K562 (cell line): ENCODE data around the gene DNAAF8. TPM values are rescaled to one million over a fixed set of nuclear protein-coding genes. Genes with fewer than 3 reads are reported as not detected.

Source experiments
- BACH1 ChIP-seq: fragments of 200-800 bp; sonication (Bioruptor generic); IDR thresholded peaks from 2 replicates; pipeline ENCODE4 v1.6.1; 2016; ENCODE audit warnings: missing genetic modification characterization, missing compliant biosample characterization
- CLOCK ChIP-seq: fragments of 250-450 bp; sonication (Bioruptor Pico); IDR thresholded peaks from 2 replicates; pipeline ENCODE4 v1.4.0; 2020; ENCODE audit warnings: mild to moderate bottlenecking, moderate library complexity, borderline replicate concordance
- FOSL1 ChIP-seq: fragments of 200-800 bp; sonication (Bioruptor generic); conservative IDR thresholded peaks from 2 replicates; pipeline ENCODE4 v1.6.1; 2016; ENCODE audit warnings: missing genetic modification characterization, missing compliant biosample characterization
- HDAC1 ChIP-seq, 2 experiments: fragments of 450-650 bp; IDR thresholded peaks; 2 replicates each; pipeline ENCODE4 v1.6.1; 2016 to 2017; ENCODE audit warnings: inconsistent platforms in 1 of 2, mild to moderate bottlenecking in 1 of 2, moderate library complexity in 1 of 2
- NCOA1 ChIP-seq: fragments of 450-650 bp; IDR thresholded peaks from 2 replicates; pipeline ENCODE4 v1.6.1; 2016; ENCODE audit warnings: low read depth
- PHTF2 ChIP-seq: fragments of 250-450 bp; sonication (Bioruptor Pico); IDR thresholded peaks from 2 replicates; pipeline ENCODE4 v1.5.0; 2021; ENCODE audit warnings: mild to moderate bottlenecking
- SMARCA4 ChIP-seq: fragments of 450-650 bp; IDR thresholded peaks from 2 replicates; pipeline ENCODE4 v1.6.1; 2016
- SPI1 ChIP-seq: IDR thresholded peaks from 2 replicates; pipeline ENCODE4 v1.6.1; 2011; ENCODE audit warnings: low read depth, low read length, control low read depth, borderline replicate concordance
- SRF ChIP-seq, 2 experiments: fragments of 250-450, 450-650 bp in 1 of 2; sonication (Bioruptor Pico) in 1 of 2; sonication (generic) in 1 of 2; formaldehyde crosslinking; IDR thresholded peaks; 2 replicates each; pipeline versions ENCODE4 v1.5.0 to v1.5.1; 2020 to 2022; ENCODE audit warnings: mild to moderate bottlenecking in 1 of 2, missing genetic modification reagents in 1 of 2
- ZBTB2 ChIP-seq: fragments of 450-650 bp; IDR thresholded peaks from 2 replicates; pipeline ENCODE4 v1.6.1; 2016; ENCODE audit warnings: antibody characterized with exemption
- ZBTB43 ChIP-seq: sonication (generic); formaldehyde crosslinking; IDR thresholded peaks from 2 replicates; pipeline ENCODE4 v1.8.0; 2023; ENCODE audit warnings: mild to moderate bottlenecking, missing genetic modification reagents
- ZNF280A ChIP-seq: fragments of 450-650 bp; IDR thresholded peaks from 2 replicates; pipeline ENCODE4 v1.6.1; 2018; ENCODE audit warnings: mild to moderate bottlenecking, low read depth; ENCODE audit not compliant: partially characterized antibody
- ZNF561 ChIP-seq: fragments of 450-650 bp; formaldehyde crosslinking; conservative IDR thresholded peaks from 2 replicates; pipeline ENCODE4 v1.4.0; 2020; ENCODE audit warnings: mild to moderate bottlenecking, moderate library complexity
- polyA plus RNA-seq, 8 experiments: library from polyadenylated mRNA; depleted of rRNA in 4 of 8; stranded (reverse) in 5 of 8; unstranded in 3 of 8; fragments of >200 nt; fragmentation: Nextera tagmentation in 2 of 8; fragmentation: Illumina TruSeq in 1 of 8; extraction: Ambion mirVana in 2 of 8; extraction: Trizol in 1 of 8; gene quantifications; 2 replicates each; pipeline versions ENCODE4 v1.2.1 to v1.2.3, GENCODE V29; 2011 to 2014; ENCODE audit warnings: inconsistent platforms in 1 of 8, missing spikeins in 1 of 8
- total RNA-seq, 7 experiments: library from RNA; depleted of rRNA in 6 of 7; stranded (reverse); fragments of >200 nt in 6 of 7; fragmentation: Illumina TruSeq in 2 of 7; extraction: Trizol in 2 of 7; gene quantifications; 2 replicates each; pipeline versions ENCODE4 v1.2.1 to v1.2.3, GENCODE V29; 2011 to 2021; ENCODE audit warnings: low replicate concordance in 1 of 7

DNAAF8 gene
- total and polyA plus RNA-seq, 9 of the 15 experiments (the other 6 are each of a cell fraction or from before 2014, with no cell fraction given) = 0.04 to 0.12 (median 0.10) TPM; not detected in 6

GRCh38 chr16:4766875-4767628, 32.7 kb downstream of the DNAAF8 start, which contains the start of gene ZNF500 (continued):
- TF ChIP-seq HDAC1 (IDR thresholded peaks at IDR 0.05) (peak in 1 of 2 experiments; percentile 64; a peak in 1 of 4 replicates), CLOCK (CRISPR knock-in tag) (no peak), ZBTB2 (no peak), PHTF2 (CRISPR knock-in tag) (no peak), ZBTB43 (CRISPR knock-in tag) (0 out of 2 replicates have a peak, but pooled peaks have one; percentile 39), ZNF561 (CRISPR knock-in tag) (no peak), NCOA1 (peak; percentile 33; the same call in 1 of the 2 replicates), FOSL1 (tag) (no peak), SMARCA4 (peak; percentile 19; the same call in 1 of the 2 replicates), BACH1 (tag) (no peak), SRF (CRISPR knock-in tag; IDR thresholded peaks at IDR 0.05) (no peak), ZNF280A (no peak), SPI1 (no peak)
